Right cardiac atrium (tissue), 5 donors: ENCODE results near the gene KIF1A. TPM values are rescaled to one million over a fixed set of nuclear protein-coding genes. Genes with fewer than 3 reads are reported as not detected.

Experiments
- ATAC-seq, 2 donors: fragments of 200-7000 bp; cut with Tn5 transposase; one replicate each; pipeline versions ENCODE4 v1.8.0 to v1.9.1; 2020; ENCODE audit warnings: moderate library complexity in 2 of 2, mild to moderate bottlenecking in 1 of 2
- DNase-seq, 3 donors: peaks; one replicate each; pipeline ENCODE4 v3.0.0-alpha.2; 2020
- H3K27ac ChIP-seq: one replicate; pipeline ENCODE4 v1.5.1; 2013; ENCODE audit warnings: mild to moderate bottlenecking, low read length, control low read depth, moderate library complexity
- H3K27me3 ChIP-seq: one replicate; pipeline ENCODE4 v1.6.1; 2013; ENCODE audit not compliant: control insufficient read depth, insufficient read depth
- H3K4me1 ChIP-seq: one replicate; pipeline ENCODE4 v1.6.1; 2013; ENCODE audit warnings: low read length; ENCODE audit not compliant: control insufficient read depth, insufficient read depth
- H3K4me3 ChIP-seq: one replicate; pipeline ENCODE4 v1.5.1; 2013; ENCODE audit warnings: low read length, control low read depth
- H3K9me3 ChIP-seq: one replicate; pipeline ENCODE4 v1.6.1; 2013; ENCODE audit warnings: low read length; ENCODE audit not compliant: control insufficient read depth
- WGBS: extraction: QIAGEN DNeasy Blood & Tissue Kit; methylation state at CpG from one replicate; pipeline ENCODE4 v1.1.7; 2013; 5-methylcytosine and 5-hydroxymethylcytosine counted together
- intact Hi-C, 4 donors: fragments of 100-400 bp; cut with DNase I; formaldehyde crosslinking; loops; one replicate each; pipeline versions ENCODE4 v1.11.0 to v1.14.0; 2022 to 2023
- polyA plus RNA-seq: library from polyadenylated mRNA; stranded (reverse); fragments of 200-250 nt; gene quantifications from one replicate; pipeline ENCODE4 v1.2.3, GENCODE V29; 2013
- total RNA-seq, 4 donors: library from RNA; stranded (reverse); fragmentation: NEBNext Ultra II Directional; extraction: Animal tissue kit (Norgen Biotek cat#: 25700); gene quantifications; one replicate each; pipeline ENCODE4 v1.2.1, GENCODE V29; 2021
- donor health status: healthy with polysubstance abuse.
- donor health status: DM: no; HTN: yes; CAD: no.
- donor health status: DM: no; HTN: no; CAD: no.
- donor health status: DM: no; HTN: yes; CAD: no; lungs with severe emphysema.
- donor health status: DM: yes; HTN: yes; CAD: no.

KIF1A gene
- total and polyA plus RNA-seq, 5 donors: 45.3 to 83.0 (median 59.3) TPM

- Histone ChIP-seq H3K27ac (no peak overlapping the region), H3K9me3 (no peaks in the 10 kb centered on the region), H3K4me1 (no peaks in the 10 kb centered on the region), H3K4me3 (no peak overlapping the region), H3K27me3 (no peaks in the 10 kb centered on the region)
- no peak for ATAC-seq
- intact Hi-C loops: no loop called here
- no peak for DNase-seq
- 89% methylated on average over 22 of the region's 22 CpGs for WGBS
These were observed 69.6 kb downstream of the KIF1A start for GRCh38 chr2:240750409-240750808.

GRCh38 chr2:240749516-240749915 is 70.5 kb downstream of the KIF1A start:
- Histone ChIP-seq H3K27ac (no peak overlapping the region), H3K4me3 (no peak overlapping the region), H3K9me3 (no peaks in the 10 kb centered on the region), H3K27me3 (no peaks in the 10 kb centered on the region), H3K4me1 (no peaks in the 10 kb centered on the region)
- ATAC-seq (no peak), DNase-seq (no peak)
- 68% methylated on average over 7 of the region's 7 CpGs for WGBS
- intact Hi-C loops: no loop called here

GRCh38 chr2:240747256-240747655 is 72.8 kb downstream of the KIF1A start:
- Histone ChIP-seq H3K4me3 (no peak overlapping the region), H3K4me1 (no peaks in the 10 kb centered on the region), H3K9me3 (no peaks in the 10 kb centered on the region), H3K27me3 (no peaks in the 10 kb centered on the region), H3K27ac (no peak overlapping the region)
- intact Hi-C loops: no loop called here
- ATAC-seq: no peak
- 89% methylated on average over 11 of the region's 11 CpGs for WGBS
- DNase-seq: no peak

- Histone ChIP-seq H3K9me3 (no peaks in the 10 kb centered on the region), H3K4me3 (no peak overlapping the region), H3K4me1 (no peaks in the 10 kb centered on the region), H3K27ac (no peak overlapping the region), H3K27me3 (no peaks in the 10 kb centered on the region)
- DNase-seq (no peak), ATAC-seq (no peak)
- WGBS: 94% methylated on average over 16 of the region's 16 CpGs
- intact Hi-C loops: no loop called here
These were observed 73.3 kb downstream of the KIF1A start for GRCh38 chr2:240746671-240747070.

- H3K9me3 ChIP-seq: no peaks in the 10 kb centered on the region
- DNase-seq (no peak), ATAC-seq (no peak)
- intact Hi-C loops: no loop called here
- H3K27me3 ChIP-seq: no peaks in the 10 kb centered on the region
- no peak overlapping the region for H3K27ac ChIP-seq
- no peak overlapping the region for H3K4me3 ChIP-seq
- 89% methylated on average over 15 of the region's 15 CpGs for WGBS
- H3K4me1 ChIP-seq: no peaks in the 10 kb centered on the region
These were observed 74.1 kb downstream of the KIF1A start for GRCh38 chr2:240745962-240746361.

GRCh38 chr2:240745456-240745855 is 74.6 kb downstream of the KIF1A start:
- intact Hi-C loops: no loop called here
- DNase-seq (no peak), ATAC-seq (no peak)
- WGBS: 92% methylated on average over 15 of the region's 15 CpGs
- H3K4me3 ChIP-seq: no peak overlapping the region
- H3K27ac ChIP-seq: no peak overlapping the region
- H3K27me3 ChIP-seq: no peaks in the 10 kb centered on the region
- H3K9me3 ChIP-seq: no peaks in the 10 kb centered on the region
- no peaks in the 10 kb centered on the region for H3K4me1 ChIP-seq

- Histone ChIP-seq H3K27ac (no peak overlapping the region), H3K27me3 (no peaks in the 10 kb centered on the region), H3K4me3 (no peak overlapping the region), H3K9me3 (no peaks in the 10 kb centered on the region), H3K4me1 (no peaks in the 10 kb centered on the region)
- intact Hi-C loops: no loop called here
- 85% methylated on average over 13 of the region's 13 CpGs for WGBS
- ATAC-seq (no peak), DNase-seq (no peak)
These were observed 77.4 kb downstream of the KIF1A start for GRCh38 chr2:240742602-240743095.

GRCh38 chr2:240741091-240741490 is 78.9 kb downstream of the KIF1A start:
- Histone ChIP-seq H3K27me3 (no peaks in the 10 kb centered on the region), H3K4me3 (no peak overlapping the region), H3K4me1 (no peaks in the 10 kb centered on the region), H3K27ac (no peak overlapping the region), H3K9me3 (no peaks in the 10 kb centered on the region)
- ATAC-seq (no peak), DNase-seq (no peak)
- intact Hi-C loops: no loop called here
- WGBS: 86% methylated on average over 18 of the region's 18 CpGs

GRCh38 chr2:240739797-240740196 is 80.2 kb downstream of the KIF1A start:
- WGBS: 82% methylated on average over 16 of the region's 16 CpGs
- DNase-seq (no peak), ATAC-seq (no peak)
- intact Hi-C loops: no loop called here
- no peaks in the 10 kb centered on the region for H3K9me3 ChIP-seq
- H3K27ac ChIP-seq: no peak overlapping the region
- no peaks in the 10 kb centered on the region for H3K27me3 ChIP-seq
- H3K4me1 ChIP-seq: no peaks in the 10 kb centered on the region
- no peak overlapping the region for H3K4me3 ChIP-seq

GRCh38 chr2:240737958-240738357 is 82.1 kb downstream of the KIF1A start:
- Histone ChIP-seq H3K9me3 (no peaks in the 10 kb centered on the region), H3K27ac (no peak overlapping the region), H3K4me1 (no peaks in the 10 kb centered on the region), H3K4me3 (no peak overlapping the region), H3K27me3 (no peaks in the 10 kb centered on the region)
- ATAC-seq (no peak), DNase-seq (no peak)
- intact Hi-C loops: no loop called here
- 80% methylated on average over 7 of the region's 7 CpGs for WGBS

- Histone ChIP-seq H3K27me3 (no peaks in the 10 kb centered on the region), H3K9me3 (no peaks in the 10 kb centered on the region), H3K4me3 (no peak overlapping the region), H3K4me1 (no peaks in the 10 kb centered on the region), H3K27ac (no peak overlapping the region)
- DNase-seq (no peak), ATAC-seq (no peak)
- intact Hi-C loops: no loop called here
- WGBS: 55% methylated on average over 5 of the region's 5 CpGs
These were observed 82.5 kb downstream of the KIF1A start for GRCh38 chr2:240737512-240737911.
